H1 (cell line): ENCODE measurements around the gene GAREM2. TPM values are rescaled to one million over a fixed set of nuclear protein-coding genes. Genes with fewer than 3 reads are reported as not detected.

ENCODE experiments used
- CTCF ChIP-seq, 3 experiments: IDR thresholded peaks; 1 replicate in 2 of 3; 2 replicates in 1 of 3; pipeline versions ENCODE4 v1.5.1 to v1.6.1; 2011; ENCODE audit warnings: low read length in 3 of 3, mild to moderate bottlenecking in 3 of 3, inconsistent platforms in 2 of 3, low read depth in 1 of 3, moderate library complexity in 1 of 3; ENCODE audit not compliant: insufficient read depth in 1 of 3; ENCODE audit errors: control extremely low read depth in 1 of 3
- polyA plus RNA-seq, 7 experiments: library from polyadenylated mRNA; depleted of rRNA in 3 of 7; stranded (reverse) in 5 of 7; unstranded in 2 of 7; fragments of >200 nt in 5 of 7; fragments of 200-250 nt in 2 of 7; gene quantifications; 1 replicate in 5 of 7; 2 replicates in 1 of 7; 4 replicates in 1 of 7; pipeline versions ENCODE4 v1.2.1 to v1.2.3, GENCODE V29; 2011 to 2013; ENCODE audit warnings: missing spikeins in 2 of 7, mixed read lengths in 2 of 7
- total RNA-seq: library from RNA; stranded (reverse); fragmentation: NEBNext Ultra II Directional; extraction: Animal tissue kit (Norgen Biotek cat#: 25700); gene quantifications from 2 replicates; pipeline ENCODE4 v1.2.1, GENCODE V29; 2021

Gene GAREM2
- total and polyA plus RNA-seq, 2 of the 8 experiments (the other 6 are each of a cell fraction or from before 2014, with no cell fraction given), result 19.9 TPM

DNA sequence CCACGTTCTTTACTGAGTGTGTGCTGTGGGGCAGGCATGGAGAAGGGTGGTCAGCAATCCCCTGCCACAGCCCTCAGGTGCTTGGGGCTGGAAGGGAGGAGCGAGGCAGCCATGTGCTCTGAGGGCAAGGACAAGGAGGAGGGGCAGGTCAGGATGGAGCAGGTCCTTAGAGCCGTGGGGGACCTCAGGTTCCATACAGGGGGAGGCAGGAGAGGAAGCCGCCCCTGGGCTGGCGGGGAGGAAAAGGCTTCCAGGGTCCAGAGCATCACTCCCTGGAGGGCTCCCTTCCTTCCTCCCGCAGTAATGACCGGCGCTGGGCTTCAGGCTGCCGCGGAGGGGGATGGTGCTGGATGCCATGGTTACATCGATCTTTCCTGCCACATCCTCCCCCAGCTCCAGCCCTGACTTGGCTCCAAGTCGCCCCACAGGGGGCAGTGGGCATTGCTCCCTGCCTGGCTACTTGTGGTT is 6.6 kb downstream of the GAREM2 start (continued):
- no peak for TF ChIP-seq CTCF (IDR thresholded peaks at IDR 0.05; ENCODE audit: control extremely low read depth in 1 of 3, insufficient read depth in 1 of 3, low read depth in 1 of 3, low read length in 3 of 3)
